C4-2B (cell line): ENCODE results near the gene SH3RF3.

Experiments
- H3K27ac ChIP-seq: fragments of 450-650 bp; 2 replicates; pipeline ENCODE4 v1.5.1; 2017
- CTCF ChIP-seq: fragments of 450-650 bp; conservative IDR thresholded peaks from 2 replicates; pipeline ENCODE4 v1.5.1; 2017; ENCODE audit warnings: mild to moderate bottlenecking
- ZFX ChIP-seq: fragments of 450-650 bp; IDR thresholded peaks from 2 replicates; pipeline ENCODE4 v1.6.1; 2017

The SH3RF3 gene

GRCh38 chr2:109411640-109412325 is 282.8 kb downstream of the SH3RF3 start:
- H3K27ac ChIP-seq: no peak overlapping the region
- TF ChIP-seq ZFX (no peak), CTCF (no peak)

- no peak for TF ChIP-seq CTCF
- TF ChIP-seq ZFX: no peak
- H3K27ac ChIP-seq: no peak overlapping the region
Measured at GRCh38 chr2:109415581-109416013, 286.6 kb downstream of the SH3RF3 start.

GRCh38 chr2:109417701-109418335 is 288.8 kb downstream of the SH3RF3 start:
- no peak for TF ChIP-seq CTCF
- TF ChIP-seq ZFX: no peak
- no peak overlapping the region for H3K27ac ChIP-seq

GRCh38 chr2:109418716-109419115 is 289.7 kb downstream of the SH3RF3 start:
- no peak overlapping the region for H3K27ac ChIP-seq
- TF ChIP-seq ZFX: no peak
- no peak for TF ChIP-seq CTCF

GRCh38 chr2:109419171-109419756 is 290.3 kb downstream of the SH3RF3 start:
- H3K27ac ChIP-seq: no peak overlapping the region
- no peak for TF ChIP-seq CTCF
- no peak for TF ChIP-seq ZFX

- TF ChIP-seq CTCF (no peak), ZFX (no peak)
- H3K27ac ChIP-seq: no peak overlapping the region
Measured at GRCh38 chr2:109419960-109420370, 291.0 kb downstream of the SH3RF3 start.

- no peak overlapping the region for H3K27ac ChIP-seq
- TF ChIP-seq CTCF (no peak), ZFX (no peak)
Measured at GRCh38 chr2:109421101-109421500, 292.1 kb downstream of the SH3RF3 start.
